Breast epithelium (tissue), 3 donors: Measurements from ENCODE around the gene LMX1A.

Source experiments
- POLR2A ChIP-seq: fragments of 450-650 bp; IDR thresholded peaks from one replicate; pipeline ENCODE4 v1.6.1; 2016; ENCODE audit warnings: antibody characterized with exemption, mild to moderate bottlenecking, moderate library complexity
- POLR2AphosphoS5 ChIP-seq, 3 donors: sonication (generic); formaldehyde crosslinking; IDR thresholded peaks; one replicate each; pipeline ENCODE4 v1.6.1; 2017; ENCODE audit warnings: antibody characterized with exemption in 3 of 3
- TF ChIP-seq, protein P1 (sequence below), 3 donors: fragments of 450-650 bp; IDR thresholded peaks; one replicate each; pipeline ENCODE4 v1.5.1; 2016 to 2017; ENCODE audit warnings: antibody characterized with exemption in 3 of 3, mild to moderate bottlenecking in 3 of 3, moderate library complexity in 3 of 3

- TF ChIP-seq POLR2AphosphoS5 (IDR thresholded peaks at IDR 0.05) (no peak), POLR2A (no peak)
- TF ChIP-seq, protein P1, sequence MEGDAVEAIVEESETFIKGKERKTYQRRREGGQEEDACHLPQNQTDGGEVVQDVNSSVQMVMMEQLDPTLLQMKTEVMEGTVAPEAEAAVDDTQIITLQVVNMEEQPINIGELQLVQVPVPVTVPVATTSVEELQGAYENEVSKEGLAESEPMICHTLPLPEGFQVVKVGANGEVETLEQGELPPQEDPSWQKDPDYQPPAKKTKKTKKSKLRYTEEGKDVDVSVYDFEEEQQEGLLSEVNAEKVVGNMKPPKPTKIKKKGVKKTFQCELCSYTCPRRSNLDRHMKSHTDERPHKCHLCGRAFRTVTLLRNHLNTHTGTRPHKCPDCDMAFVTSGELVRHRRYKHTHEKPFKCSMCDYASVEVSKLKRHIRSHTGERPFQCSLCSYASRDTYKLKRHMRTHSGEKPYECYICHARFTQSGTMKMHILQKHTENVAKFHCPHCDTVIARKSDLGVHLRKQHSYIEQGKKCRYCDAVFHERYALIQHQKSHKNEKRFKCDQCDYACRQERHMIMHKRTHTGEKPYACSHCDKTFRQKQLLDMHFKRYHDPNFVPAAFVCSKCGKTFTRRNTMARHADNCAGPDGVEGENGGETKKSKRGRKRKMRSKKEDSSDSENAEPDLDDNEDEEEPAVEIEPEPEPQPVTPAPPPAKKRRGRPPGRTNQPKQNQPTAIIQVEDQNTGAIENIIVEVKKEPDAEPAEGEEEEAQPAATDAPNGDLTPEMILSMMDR (IDR thresholded peaks at IDR 0.05), result no peak
Observed at GRCh38 chr1:165168467-165168866, 188.0 kb downstream of the LMX1A start.
